Measurements from ENCODE around the gene HS3ST3A1. TPM values are rescaled to one million over a fixed set of nuclear protein-coding genes. Genes with fewer than 3 reads are reported as not detected.

Gene HS3ST3A1
- 19.6 TPM for polyA plus RNA-seq (2013, experiment 1 of 2)
- polyA plus RNA-seq (2013, experiment 2 of 2) = 13.8 TPM

DNA sequence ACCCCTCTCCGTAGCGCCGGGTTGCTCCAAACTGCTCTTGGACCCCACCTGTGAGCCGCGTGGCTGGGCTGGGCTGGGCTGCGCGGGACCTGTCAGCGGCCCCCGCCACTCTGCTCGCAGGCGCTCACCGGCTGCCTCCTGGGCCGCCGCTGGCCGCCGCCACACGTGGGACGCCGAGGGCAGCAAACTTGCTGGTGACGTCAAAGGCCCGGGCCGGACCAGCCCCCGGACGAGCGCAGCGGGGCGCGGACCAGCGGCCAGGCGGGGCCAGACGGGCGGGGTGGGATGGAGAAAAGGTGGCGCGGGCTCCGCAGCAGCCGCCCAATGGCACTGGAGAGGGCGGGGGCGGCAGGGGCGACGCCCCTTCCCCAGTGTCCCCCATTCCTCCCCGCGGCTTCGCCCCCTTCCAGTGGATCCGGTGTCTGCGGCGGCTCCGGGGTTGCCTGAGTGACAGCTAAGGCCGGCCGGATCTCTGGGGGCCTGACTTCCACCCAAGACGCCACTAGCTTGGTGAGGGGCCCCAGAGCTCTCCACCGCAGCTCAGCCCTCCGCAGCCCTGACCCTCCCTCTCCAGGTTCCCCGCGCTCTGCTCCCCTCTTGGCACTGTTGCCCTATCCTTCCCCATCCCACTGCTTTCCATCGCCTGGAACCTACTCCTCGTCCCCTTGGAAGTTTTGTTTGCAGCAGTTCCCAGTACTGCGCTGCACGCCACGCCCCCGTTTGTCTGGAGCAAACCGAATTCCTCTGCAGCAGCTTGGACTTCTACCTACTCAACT lies at the start of gene HS3ST3A1:
Gene HS3ST3A1 (minus strand): TSS at position 154 of the 776 bp plus-strand sequence. CDS start 800 bp downstream, outside the sequence.
- H3K27ac ChIP-seq (ENCODE audit: low read depth, low read length, severe bottlenecking) = peak within 1 kb of the TSS; percentile 70
- WGBS, 2 experiments (ENCODE audit: insufficient coverage in 2 of 2) = 0% methylated on average over 38 to 39 of the region's 61 CpGs
- H3K9me3 ChIP-seq (ENCODE audit: control insufficient read depth, low read length) = no peaks in the 10 kb centered on the region
- H3K36me3 ChIP-seq (ENCODE audit: control insufficient read depth, insufficient read depth, low read length) = no peaks in the 10 kb centered on the region
- peak within 1 kb of the TSS; percentile 67 for H3K4me3 ChIP-seq (ENCODE audit: extremely low read depth, insufficient read depth, low read length, poor library complexity, severe bottlenecking)
- H3K4me1 ChIP-seq (ENCODE audit: control insufficient read depth, insufficient read depth, low read length, poor library complexity, severe bottlenecking) = peaks cover 5% of the 10 kb centered on the region

- no peak overlapping the region for H3K27ac ChIP-seq (ENCODE audit: low read depth, low read length, severe bottlenecking)
- 93 to 100% methylated on average over 1 to 2 of the region's 4 CpGs for WGBS, 2 experiments (ENCODE audit: insufficient coverage in 2 of 2)
Observed at GRCh38 chr17:13650096-13650675, 48.5 kb upstream of the HS3ST3A1 start.

DNA sequence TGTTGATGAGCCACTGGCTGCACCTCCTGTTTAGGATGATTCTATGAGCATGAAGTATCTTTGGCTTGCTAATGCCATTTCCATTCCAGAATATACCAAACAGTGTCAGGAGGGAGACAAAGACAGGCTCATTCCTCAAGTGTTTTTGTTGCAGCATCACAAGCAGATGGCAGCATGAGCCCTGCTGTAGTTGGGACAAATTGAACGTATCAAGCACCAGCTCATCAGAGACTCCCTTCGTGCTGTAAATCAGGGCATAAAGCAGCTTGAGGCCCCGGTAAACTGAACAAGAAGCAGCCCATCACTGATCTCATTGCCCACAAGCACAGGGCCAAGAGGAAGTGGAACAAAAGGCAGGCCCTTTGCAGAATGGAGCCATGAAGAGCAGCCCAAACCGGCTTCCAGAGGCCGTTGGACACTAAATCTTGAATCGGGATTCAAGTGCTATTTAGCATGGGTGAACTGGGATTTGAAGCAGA lies 45.9 kb upstream of the HS3ST3A1 start:
- H3K9me3 ChIP-seq (ENCODE audit: control insufficient read depth, low read length) = no peaks in the 10 kb centered on the region
- H3K4me1 ChIP-seq (ENCODE audit: control insufficient read depth, insufficient read depth, low read length, poor library complexity, severe bottlenecking) = peaks cover 9% of the 10 kb centered on the region
- H3K27ac ChIP-seq (ENCODE audit: low read depth, low read length, severe bottlenecking) = no peak overlapping the region
- no peak overlapping the region for H3K4me3 ChIP-seq (ENCODE audit: extremely low read depth, insufficient read depth, low read length, poor library complexity, severe bottlenecking)
- 81 to 85% methylated on average over 3 to 6 of the region's 6 CpGs for WGBS, 2 experiments (ENCODE audit: insufficient coverage in 2 of 2)
- no peaks in the 10 kb centered on the region for H3K36me3 ChIP-seq (ENCODE audit: control insufficient read depth, insufficient read depth, low read length)

More at GRCh38 chr17:13650096-13650675, 48.5 kb upstream of the HS3ST3A1 start:
- Histone ChIP-seq H3K36me3 (ENCODE audit: control insufficient read depth, insufficient read depth, low read length) (no peaks in the 10 kb centered on the region), H3K9me3 (ENCODE audit: control insufficient read depth, low read length) (no peaks in the 10 kb centered on the region), H3K4me1 (ENCODE audit: control insufficient read depth, insufficient read depth, low read length, poor library complexity, severe bottlenecking) (peaks cover 9% of the 10 kb centered on the region), H3K4me3 (ENCODE audit: extremely low read depth, insufficient read depth, low read length, poor library complexity, severe bottlenecking) (no peak overlapping the region)

DNA sequence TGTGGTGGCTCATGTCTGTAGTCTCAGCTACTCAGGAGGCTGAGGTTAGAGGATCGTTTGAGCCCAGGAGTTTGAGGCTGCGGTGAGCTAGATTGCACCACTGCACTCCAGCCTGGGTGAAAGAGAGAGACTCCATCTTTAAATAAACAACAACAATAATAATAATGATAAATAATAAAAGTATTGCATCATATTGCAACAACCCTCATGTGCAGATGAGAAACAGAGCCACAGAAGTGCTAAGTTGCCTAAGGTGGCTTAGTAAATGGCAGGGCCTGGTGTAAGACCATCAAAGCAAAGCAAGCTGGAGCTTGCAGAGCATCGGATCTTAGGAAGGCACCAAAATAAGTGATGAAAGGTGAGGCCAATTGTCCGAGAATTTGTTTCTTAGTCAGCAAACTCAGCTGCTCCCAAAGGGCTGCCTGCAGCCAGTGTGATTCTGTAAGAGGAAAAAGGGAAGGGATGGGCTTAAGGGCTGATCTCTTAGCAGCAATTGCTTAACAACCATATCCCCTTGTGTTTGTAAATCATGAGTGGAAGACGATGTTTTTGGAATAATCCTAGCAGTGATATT lies 45.3 kb upstream of the HS3ST3A1 start:
- peaks cover 9% of the 10 kb centered on the region for H3K4me1 ChIP-seq (ENCODE audit: control insufficient read depth, insufficient read depth, low read length, poor library complexity, severe bottlenecking)
- no peak overlapping the region for H3K27ac ChIP-seq (ENCODE audit: low read depth, low read length, severe bottlenecking)
- no peaks in the 10 kb centered on the region for H3K36me3 ChIP-seq (ENCODE audit: control insufficient read depth, insufficient read depth, low read length)
- 71 to 100% methylated on average over 1 to 2 of the region's 5 CpGs for WGBS, 2 experiments (ENCODE audit: insufficient coverage in 2 of 2)
- no peak overlapping the region for H3K4me3 ChIP-seq (ENCODE audit: extremely low read depth, insufficient read depth, low read length, poor library complexity, severe bottlenecking)
- no peaks in the 10 kb centered on the region for H3K9me3 ChIP-seq (ENCODE audit: control insufficient read depth, low read length)

DNA sequence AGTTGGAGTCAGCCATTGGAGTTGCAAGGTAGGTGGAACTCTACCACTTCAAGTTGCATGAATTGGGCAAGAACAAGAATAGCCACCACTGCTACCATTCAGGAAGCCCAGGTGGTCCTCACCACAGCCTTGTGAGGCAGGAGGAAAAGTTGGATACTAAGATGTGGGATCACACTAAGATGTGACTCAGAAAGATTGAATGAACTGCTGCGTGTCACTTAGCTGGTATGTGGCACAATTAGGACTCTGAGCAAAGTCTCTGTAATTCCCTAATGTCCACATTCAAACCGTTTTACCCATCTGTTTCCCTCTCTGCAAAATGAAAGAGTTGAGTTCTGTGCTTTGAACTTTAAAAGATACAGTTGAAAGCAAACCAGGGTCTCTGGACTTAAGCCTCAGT lies 44.7 kb upstream of the HS3ST3A1 start:
- Histone ChIP-seq H3K4me3 (ENCODE audit: extremely low read depth, insufficient read depth, low read length, poor library complexity, severe bottlenecking) (no peak overlapping the region), H3K4me1 (ENCODE audit: control insufficient read depth, insufficient read depth, low read length, poor library complexity, severe bottlenecking) (peaks cover 9% of the 10 kb centered on the region), H3K27ac (ENCODE audit: low read depth, low read length, severe bottlenecking) (no peak overlapping the region), H3K9me3 (ENCODE audit: control insufficient read depth, low read length) (no peaks in the 10 kb centered on the region), H3K36me3 (ENCODE audit: control insufficient read depth, insufficient read depth, low read length) (no peaks in the 10 kb centered on the region)
- 80 to 83% methylated on average over 1 to 2 of the region's 2 CpGs for WGBS, 2 experiments (ENCODE audit: insufficient coverage in 2 of 2)

DNA sequence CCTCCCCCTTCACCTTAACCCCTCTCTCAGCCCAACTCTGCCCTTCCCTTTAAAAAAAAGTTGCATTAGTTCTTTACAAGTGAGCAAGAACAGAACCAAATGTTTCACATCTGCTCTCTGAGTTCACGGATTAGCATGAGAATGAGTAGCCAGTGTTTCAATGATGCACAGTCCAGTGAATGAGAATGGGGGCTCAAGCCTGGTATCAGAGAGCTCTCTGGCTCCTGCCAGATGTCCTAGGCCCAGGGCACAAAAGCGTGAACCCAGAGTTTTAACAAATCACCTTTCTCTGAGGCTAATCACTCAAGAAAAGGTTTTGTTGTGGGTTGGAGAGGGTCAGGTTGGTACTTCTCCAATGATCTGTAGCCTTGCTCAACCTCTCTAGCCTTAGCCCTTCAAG lies 41.5 kb upstream of the HS3ST3A1 start:
- H3K27ac ChIP-seq (ENCODE audit: low read depth, low read length, severe bottlenecking) = no peak overlapping the region
- 85 to 100% methylated on average over 1 to 2 of the region's 2 CpGs for WGBS, 2 experiments (ENCODE audit: insufficient coverage in 2 of 2)

GRCh38 chr17:13642188-13642587 lies 40.5 kb upstream of the HS3ST3A1 start:
- 64 to 84% methylated on average over 1 to 2 of the region's 2 CpGs for WGBS, 2 experiments (ENCODE audit: insufficient coverage in 2 of 2)
- Histone ChIP-seq H3K27ac (ENCODE audit: low read depth, low read length, severe bottlenecking) (no peak overlapping the region), H3K9me3 (ENCODE audit: control insufficient read depth, low read length) (no peaks in the 10 kb centered on the region), H3K36me3 (ENCODE audit: control insufficient read depth, insufficient read depth, low read length) (no peaks in the 10 kb centered on the region), H3K4me1 (ENCODE audit: control insufficient read depth, insufficient read depth, low read length, poor library complexity, severe bottlenecking) (peaks cover 5% of the 10 kb centered on the region), H3K4me3 (ENCODE audit: extremely low read depth, insufficient read depth, low read length, poor library complexity, severe bottlenecking) (no peak overlapping the region)

More for the DNA sequence above, 41.5 kb upstream of the HS3ST3A1 start:
- Histone ChIP-seq H3K4me1 (ENCODE audit: control insufficient read depth, insufficient read depth, low read length, poor library complexity, severe bottlenecking) (peaks cover 9% of the 10 kb centered on the region), H3K4me3 (ENCODE audit: extremely low read depth, insufficient read depth, low read length, poor library complexity, severe bottlenecking) (no peak overlapping the region), H3K9me3 (ENCODE audit: control insufficient read depth, low read length) (no peaks in the 10 kb centered on the region), H3K36me3 (ENCODE audit: control insufficient read depth, insufficient read depth, low read length) (no peaks in the 10 kb centered on the region)

DNA sequence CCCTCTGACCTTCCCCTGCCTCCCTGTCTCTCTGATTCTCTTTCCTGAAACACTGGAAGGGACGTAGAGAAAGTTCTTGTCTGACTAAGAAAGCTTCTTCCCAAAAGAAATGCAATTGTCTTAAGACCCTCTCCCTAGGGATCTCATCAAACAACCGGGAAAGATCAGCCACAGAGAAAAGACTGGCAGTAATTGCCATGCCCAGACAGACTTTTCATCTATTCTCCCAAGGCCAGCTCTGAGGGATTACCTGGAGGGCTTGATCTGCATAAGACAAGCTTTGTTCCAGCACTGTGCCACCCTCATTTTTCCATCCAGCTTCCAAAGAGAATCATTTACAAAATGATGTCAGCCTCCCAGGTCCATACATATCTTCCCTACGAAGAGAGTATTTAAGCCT lies 38.8 kb upstream of the HS3ST3A1 start:
- WGBS, 2 experiments (ENCODE audit: insufficient coverage in 2 of 2) = 45 to 54% methylated on average over 2 of the region's 3 CpGs
- H3K27ac ChIP-seq (ENCODE audit: low read depth, low read length, severe bottlenecking) = no peak overlapping the region
- no peaks in the 10 kb centered on the region for H3K36me3 ChIP-seq (ENCODE audit: control insufficient read depth, insufficient read depth, low read length)
- H3K4me1 ChIP-seq (ENCODE audit: control insufficient read depth, insufficient read depth, low read length, poor library complexity, severe bottlenecking) = no peaks in the 10 kb centered on the region
- H3K4me3 ChIP-seq (ENCODE audit: extremely low read depth, insufficient read depth, low read length, poor library complexity, severe bottlenecking) = no peak overlapping the region
- H3K9me3 ChIP-seq (ENCODE audit: control insufficient read depth, low read length) = no peaks in the 10 kb centered on the region

DNA sequence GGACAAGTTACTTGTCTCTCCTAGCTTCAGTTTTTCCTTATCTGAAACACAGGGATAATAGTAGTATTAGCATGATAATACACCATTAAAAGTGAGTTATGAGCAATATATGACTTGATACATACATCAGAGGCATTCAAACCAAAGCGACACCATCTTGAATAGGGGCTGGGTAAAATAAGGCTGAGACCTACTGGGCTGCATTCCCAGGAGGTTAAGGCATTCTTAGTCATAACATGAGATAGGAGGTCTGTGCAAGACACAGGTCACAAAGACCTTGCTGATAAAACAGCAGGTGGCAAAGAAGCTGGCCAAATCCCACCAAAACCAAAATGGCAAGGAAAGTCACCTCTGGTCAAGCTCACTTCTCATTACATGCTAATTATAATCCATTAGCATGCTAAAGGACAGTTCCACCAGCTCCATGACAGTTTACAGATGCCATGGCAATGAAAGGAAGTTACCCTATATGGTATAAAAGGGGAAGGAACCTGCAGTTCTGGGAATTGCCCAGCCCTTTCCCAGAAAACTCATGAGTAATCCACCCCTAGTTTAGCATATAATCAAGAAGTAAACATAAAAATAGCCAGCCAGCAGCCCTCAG lies 37.2 kb upstream of the HS3ST3A1 start:
- WGBS, 2 experiments (ENCODE audit: insufficient coverage in 2 of 2) = no CpG with 5 or more reads among the region's 1 CpG
- no peak overlapping the region for H3K27ac ChIP-seq (ENCODE audit: low read depth, low read length, severe bottlenecking)

GRCh38 chr17:13636951-13637350 lies 35.2 kb upstream of the HS3ST3A1 start:
- H3K27ac ChIP-seq (ENCODE audit: low read depth, low read length, severe bottlenecking) = no peak overlapping the region
- H3K4me1 ChIP-seq (ENCODE audit: control insufficient read depth, insufficient read depth, low read length, poor library complexity, severe bottlenecking) = no peaks in the 10 kb centered on the region
- 85 to 90% methylated on average over 5 to 8 of the region's 8 CpGs for WGBS, 2 experiments (ENCODE audit: insufficient coverage in 2 of 2)
- H3K4me3 ChIP-seq (ENCODE audit: extremely low read depth, insufficient read depth, low read length, poor library complexity, severe bottlenecking) = no peak overlapping the region
- no peaks in the 10 kb centered on the region for H3K9me3 ChIP-seq (ENCODE audit: control insufficient read depth, low read length)
- H3K36me3 ChIP-seq (ENCODE audit: control insufficient read depth, insufficient read depth, low read length) = no peaks in the 10 kb centered on the region

More for the DNA sequence above, 37.2 kb upstream of the HS3ST3A1 start:
- Histone ChIP-seq H3K4me3 (ENCODE audit: extremely low read depth, insufficient read depth, low read length, poor library complexity, severe bottlenecking) (no peak overlapping the region), H3K9me3 (ENCODE audit: control insufficient read depth, low read length) (no peaks in the 10 kb centered on the region), H3K4me1 (ENCODE audit: control insufficient read depth, insufficient read depth, low read length, poor library complexity, severe bottlenecking) (no peaks in the 10 kb centered on the region), H3K36me3 (ENCODE audit: control insufficient read depth, insufficient read depth, low read length) (no peaks in the 10 kb centered on the region)

Measured in mesodermal cell (in vitro differentiated cells).